Cardiac muscle cell (in vitro differentiated cells and primary cell): ENCODE results near the gene PRR19. TPM values are rescaled to one million over a fixed set of nuclear protein-coding genes. Genes with fewer than 3 reads are reported as not detected.
"Not testable (repeated sequence)": the region's sequence is repeated elsewhere in the genome, so short reads cannot be mapped to it uniquely, and the experiment has no call there.

Experiments
- DNase-seq, 2 donors: peaks; one replicate each; pipeline versions ENCODE4 v3.0.0 to v3.0.0-alpha.2; 2010 to 2017; ENCODE audit warnings: low read depth in 1 of 2, low spot score in 1 of 2
- H3K27ac ChIP-seq: fragments of 200-600 bp; sonication (generic); 2 replicates; pipeline ENCODE4 v1.5.1; 2016
- H3K27me3 ChIP-seq: fragments of 200-600 bp; sonication (generic); 2 replicates; pipeline ENCODE4 v1.6.0; 2016; ENCODE audit warnings: control low read depth
- H3K36me3 ChIP-seq: fragments of 200-600 bp; sonication (generic); 2 replicates; pipeline ENCODE4 v1.5.1; 2016; ENCODE audit warnings: control low read depth
- H3K4me1 ChIP-seq: fragments of 200-600 bp; sonication (generic); 2 replicates; pipeline ENCODE4 v1.8.1; 2017; ENCODE audit warnings: low read depth, mild to moderate bottlenecking, mixed run types
- H3K4me3 ChIP-seq: fragments of 200-600 bp; sonication (generic); 2 replicates; pipeline ENCODE4 v1.5.1; 2016; ENCODE audit warnings: mild to moderate bottlenecking
- H3K9me3 ChIP-seq: fragments of 200-600 bp; sonication (generic); 2 replicates; pipeline ENCODE4 v1.5.1; 2017; ENCODE audit warnings: low read depth, mild to moderate bottlenecking, control low read depth
- CTCF ChIP-seq: IDR thresholded peaks from 2 replicates; pipeline ENCODE4 v1.5.1; 2012; ENCODE audit warnings: low read depth, mild to moderate bottlenecking, low read length
- polyA plus RNA-seq: library from polyadenylated mRNA; unstranded; fragments of >200 nt; fragmentation: Nextera tagmentation; extraction: Ambion mirVana; gene quantifications from 2 replicates; pipeline ENCODE4 v1.2.1, GENCODE V29; 2016
- total RNA-seq: library from RNA; depleted of rRNA; stranded (reverse); fragments of >200 nt; gene quantifications from 2 replicates; pipeline ENCODE4 v1.2.3, GENCODE V29; 2016

The PRR19 gene
- total and polyA plus RNA-seq, 2 experiments from 2014 or later, result 1.4 to 2.9 TPM

- H3K27ac ChIP-seq, result no peak overlapping the region
- H3K27me3 ChIP-seq, result no peaks in the 10 kb centered on the region
- peaks cover 8% of the 10 kb centered on the region for H3K4me1 ChIP-seq
- H3K4me3 ChIP-seq, result no peak overlapping the region
- H3K9me3 ChIP-seq, result no peaks in the 10 kb centered on the region
- no peak for TF ChIP-seq CTCF
- peak in 1 of 2 donors; percentile 55 for DNase-seq
- no peaks in the 10 kb centered on the region for H3K36me3 ChIP-seq
These were observed 28.3 kb downstream of the PRR19 start for GRCh38 chr19:42330241-42330711.

DNA sequence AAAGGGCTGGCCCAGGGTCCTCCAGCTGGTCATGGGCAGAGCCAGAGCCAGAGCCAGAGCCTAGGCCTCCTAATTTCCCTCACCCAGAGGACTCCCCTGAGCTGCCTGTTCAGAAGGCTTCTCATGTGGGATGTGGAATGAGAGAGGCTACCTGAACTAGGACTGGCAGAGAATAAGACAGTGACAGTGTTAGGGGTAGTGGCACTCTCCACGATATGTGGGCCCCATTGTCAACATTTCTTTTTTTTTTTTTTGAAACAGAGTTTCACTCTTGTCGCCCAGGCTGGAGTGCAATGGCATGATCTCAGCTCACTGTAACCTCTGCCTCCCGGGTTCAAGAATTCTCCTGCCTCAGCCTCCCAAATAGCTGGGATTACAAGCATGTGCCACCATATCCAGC, 29.4 kb downstream of the PRR19 start:
- H3K27me3 ChIP-seq, DNase-seq, H3K4me3 ChIP-seq, H3K27ac ChIP-seq, H3K36me3 ChIP-seq, H3K4me1 ChIP-seq, H3K9me3 ChIP-seq: not testable (repeated sequence)

- Histone ChIP-seq H3K27me3 (no peaks in the 10 kb centered on the region), H3K36me3 (peaks cover 11% of the 10 kb centered on the region), H3K9me3 (no peaks in the 10 kb centered on the region), H3K4me3 (no peak overlapping the region), H3K4me1 (peaks cover under 1% of the 10 kb centered on the region), H3K27ac (no peak overlapping the region)
- no peak for DNase-seq
- no peak for TF ChIP-seq CTCF
These were observed 30.1 kb downstream of the PRR19 start for GRCh38 chr19:42332059-42332458.

- no peak overlapping the region for H3K4me3 ChIP-seq
- peaks cover 13% of the 10 kb centered on the region for H3K36me3 ChIP-seq
- no peak for DNase-seq
- H3K9me3 ChIP-seq, result no peaks in the 10 kb centered on the region
- H3K4me1 ChIP-seq, result no peaks in the 10 kb centered on the region
- H3K27ac ChIP-seq, result no peak overlapping the region
- TF ChIP-seq CTCF, result no peak
- no peaks in the 10 kb centered on the region for H3K27me3 ChIP-seq
These were observed 31.1 kb downstream of the PRR19 start for GRCh38 chr19:42333018-42333417.

GRCh38 chr19:42333975-42334696, 32.2 kb downstream of the PRR19 start:
- Histone ChIP-seq H3K36me3 (peaks cover 13% of the 10 kb centered on the region), H3K27me3 (no peaks in the 10 kb centered on the region), H3K9me3 (no peaks in the 10 kb centered on the region), H3K27ac (no peak overlapping the region), H3K4me1 (no peaks in the 10 kb centered on the region), H3K4me3 (no peak overlapping the region)
- no peak for TF ChIP-seq CTCF
- no peak for DNase-seq

DNA sequence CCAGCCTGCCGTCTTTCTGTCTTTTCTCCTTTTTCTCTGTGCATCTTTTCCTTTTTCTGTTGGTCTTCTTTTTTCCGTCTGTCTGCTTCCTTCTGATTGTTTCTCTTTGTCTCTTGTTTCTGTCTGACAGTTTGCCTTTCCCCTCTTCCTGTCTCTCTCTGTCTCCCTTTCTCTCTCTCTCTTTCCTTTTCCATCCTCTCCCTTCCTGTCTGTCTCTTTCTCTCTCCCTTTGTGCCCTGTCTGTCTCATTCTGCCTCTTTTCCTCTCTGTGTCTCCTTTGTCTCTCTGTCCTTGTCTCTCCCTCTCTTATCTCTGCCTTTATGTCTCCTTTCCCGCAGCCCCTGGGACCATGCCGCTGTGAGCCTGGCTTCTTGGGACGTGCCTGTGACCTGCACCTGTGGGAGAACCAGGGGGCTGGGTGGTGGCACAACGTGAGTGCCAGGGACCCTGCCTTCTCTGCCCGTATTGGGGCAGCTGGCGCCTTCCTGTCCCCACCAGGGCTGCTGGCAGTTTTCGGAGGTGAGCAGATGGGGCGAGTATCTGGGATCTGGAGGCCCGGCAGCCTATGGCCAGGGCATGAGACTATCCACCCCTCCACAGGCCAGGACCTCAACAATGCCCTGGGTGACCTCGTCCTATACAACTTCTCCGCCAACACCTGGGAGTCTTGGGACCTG, 32.9 kb downstream of the PRR19 start:
- DNase-seq, result no peak
- Histone ChIP-seq H3K9me3 (no peaks in the 10 kb centered on the region), H3K4me3 (no peak overlapping the region), H3K27me3 (no peaks in the 10 kb centered on the region), H3K27ac (no peak overlapping the region), H3K36me3 (peaks cover 13% of the 10 kb centered on the region), H3K4me1 (no peaks in the 10 kb centered on the region)
- no peak for TF ChIP-seq CTCF
